ENCODE data around the gene TMEM52.

The TMEM52 gene

GRCh38 chr1:1898246-1898933 lies 20.7 kb downstream of the TMEM52 start:
- TF ChIP-seq POLR2A (IDR thresholded peaks at IDR 0.05; ENCODE audit: low read depth, low read length), result no peak
- TF ChIP-seq POLR2AphosphoS5 (IDR thresholded peaks at IDR 0.05; ENCODE audit: low read depth, low read length), result no peak
- DNase-seq (ENCODE audit: insufficient read length) (no peak), FAIRE-seq (no peak)

- DNase-seq (ENCODE audit: insufficient read length), result no peak
- no peak for FAIRE-seq
- TF ChIP-seq TAF1 (IDR thresholded peaks at IDR 0.05; ENCODE audit: borderline replicate concordance, low read depth, low read length) (no peak), POLR2AphosphoS5 (IDR thresholded peaks at IDR 0.05; ENCODE audit: low read depth, low read length) (no peak), POLR2A (IDR thresholded peaks at IDR 0.05; ENCODE audit: low read depth, low read length) (no peak)
These were observed 23.4 kb downstream of the TMEM52 start for GRCh38 chr1:1895456-1896336.

- no peak for TF ChIP-seq TAF1 (IDR thresholded peaks at IDR 0.05; ENCODE audit: borderline replicate concordance, low read depth, low read length)
- TF ChIP-seq POLR2AphosphoS5 (IDR thresholded peaks at IDR 0.05; ENCODE audit: low read depth, low read length), result no peak
- no peak for TF ChIP-seq POLR2A (IDR thresholded peaks at IDR 0.05; ENCODE audit: low read depth, low read length)
- DNase-seq (ENCODE audit: insufficient read length) (no peak), FAIRE-seq (no peak)
These were observed 24.0 kb downstream of the TMEM52 start for GRCh38 chr1:1895060-1895418.

DNA sequence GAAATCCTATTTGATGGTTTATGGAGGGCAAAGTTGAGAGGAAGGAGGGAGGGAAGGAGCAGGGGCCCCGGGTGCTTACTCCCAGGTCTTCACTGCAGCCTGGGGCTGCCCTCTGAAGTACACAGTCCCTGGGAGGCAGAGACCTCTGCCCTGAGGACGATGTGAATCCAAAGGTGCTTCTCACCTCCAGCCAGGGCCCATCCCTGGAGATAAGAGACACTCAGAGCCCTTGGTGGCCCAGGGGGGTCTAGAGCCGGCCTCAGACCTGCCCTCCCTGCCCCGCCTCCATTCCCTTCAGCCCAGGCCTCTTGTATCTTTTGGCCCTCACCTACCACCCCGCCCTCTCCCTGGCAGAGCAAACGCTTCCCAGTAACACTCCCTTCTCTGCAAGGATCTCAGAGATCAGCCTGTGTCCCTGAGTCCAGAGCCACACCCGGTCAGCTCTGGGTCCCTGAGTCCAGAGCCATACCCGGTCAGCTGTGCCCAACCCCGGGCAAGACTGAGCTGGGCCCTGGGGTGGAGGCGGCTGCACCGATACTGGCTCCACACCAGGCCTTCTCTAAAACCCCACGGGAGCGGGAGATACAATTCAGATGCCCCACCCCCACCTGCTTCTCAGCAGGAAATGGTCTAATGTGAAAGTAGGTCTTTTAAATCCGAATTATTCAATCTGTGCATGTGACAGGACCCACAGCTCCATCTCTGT lies 24.6 kb downstream of the TMEM52 start:
- no peak for TF ChIP-seq POLR2A (IDR thresholded peaks at IDR 0.05; ENCODE audit: low read depth, low read length)
- TF ChIP-seq TAF1 (IDR thresholded peaks at IDR 0.05; ENCODE audit: borderline replicate concordance, low read depth, low read length), result no peak
- no peak for TF ChIP-seq POLR2AphosphoS5 (IDR thresholded peaks at IDR 0.05; ENCODE audit: low read depth, low read length)
- no peak for FAIRE-seq
- DNase-seq (ENCODE audit: insufficient read length), result no peak

DNA sequence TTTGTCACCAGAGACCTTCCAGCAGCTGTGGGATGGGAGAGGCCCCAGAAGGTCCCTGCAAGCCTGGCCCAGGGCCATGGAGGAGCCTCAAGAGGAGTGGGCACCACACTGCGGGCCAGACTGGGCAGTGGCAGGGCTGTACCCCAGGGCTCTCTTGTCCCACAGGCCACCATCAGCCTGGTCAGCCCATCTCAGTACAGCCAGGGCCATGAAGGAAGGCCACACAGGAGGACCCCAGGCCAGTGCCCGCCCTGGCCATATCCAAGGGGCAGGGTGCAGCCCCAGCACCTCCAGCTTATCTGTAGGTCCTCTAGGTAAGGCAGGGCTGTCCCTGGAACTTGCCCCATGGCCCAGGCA lies 25.1 kb downstream of the TMEM52 start:
- TF ChIP-seq POLR2A (IDR thresholded peaks at IDR 0.05; ENCODE audit: low read depth, low read length), result no peak
- no peak for TF ChIP-seq POLR2AphosphoS5 (IDR thresholded peaks at IDR 0.05; ENCODE audit: low read depth, low read length)
- TF ChIP-seq TAF1 (IDR thresholded peaks at IDR 0.05; ENCODE audit: borderline replicate concordance, low read depth, low read length), result no peak
- DNase-seq (ENCODE audit: insufficient read length) (no peak), FAIRE-seq (no peak)

DNA sequence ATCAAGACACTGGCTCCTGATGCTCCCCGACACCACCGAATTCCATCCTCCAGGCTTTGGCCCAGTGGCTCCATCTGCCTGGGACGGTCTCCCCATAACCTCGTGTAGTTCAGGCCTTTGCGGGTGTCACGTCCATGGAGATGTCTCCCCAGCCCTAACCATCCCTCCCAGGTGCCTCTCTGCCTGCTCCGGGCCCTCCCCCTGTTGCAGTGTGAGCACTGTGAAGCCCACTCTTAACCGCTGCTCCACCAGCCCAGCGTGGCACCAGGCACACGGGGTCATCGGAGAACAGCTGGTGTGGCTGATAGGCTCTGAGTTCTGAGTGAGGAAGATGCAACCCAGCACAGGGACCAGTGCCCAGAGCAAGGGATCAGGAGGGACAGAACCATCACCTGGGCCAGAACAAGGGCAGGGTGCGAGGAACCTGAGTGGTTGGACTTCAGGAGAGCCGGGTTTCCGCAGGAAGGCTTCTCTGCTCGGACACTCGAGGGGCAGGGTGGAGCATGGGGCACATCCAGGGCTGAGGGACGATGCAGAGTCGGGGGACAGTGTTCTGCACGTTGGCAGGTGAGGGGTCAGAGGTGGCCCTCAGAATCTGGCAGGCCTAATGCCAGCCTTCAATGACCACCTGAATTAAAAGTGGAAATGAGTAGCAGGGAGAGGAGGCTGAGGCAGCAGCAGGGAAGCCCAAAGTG lies 25.6 kb downstream of the TMEM52 start:
- TF ChIP-seq POLR2AphosphoS5 (IDR thresholded peaks at IDR 0.05; ENCODE audit: low read depth, low read length), result no peak
- no peak for TF ChIP-seq TAF1 (IDR thresholded peaks at IDR 0.05; ENCODE audit: borderline replicate concordance, low read depth, low read length)
- no peak for TF ChIP-seq POLR2A (IDR thresholded peaks at IDR 0.05; ENCODE audit: low read depth, low read length)
- DNase-seq (ENCODE audit: insufficient read length), result no peak
- no peak for FAIRE-seq

DNA sequence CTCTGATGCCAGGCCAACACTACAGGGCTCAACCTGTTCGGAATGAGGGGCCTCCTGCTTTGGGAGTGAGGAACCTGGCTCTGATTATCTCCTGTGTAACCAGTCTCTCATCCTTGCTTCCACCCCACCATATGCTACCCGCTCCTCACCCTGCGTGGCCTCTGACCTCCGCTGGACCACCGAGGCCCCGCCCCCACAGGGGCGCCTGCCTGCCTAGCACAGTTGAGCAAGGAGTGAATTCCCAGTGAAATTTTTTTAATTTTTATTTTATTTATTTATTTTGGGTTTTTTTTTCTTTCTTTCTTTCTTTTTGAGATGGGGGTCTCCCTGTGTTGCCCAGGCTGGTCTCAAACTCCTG lies 26.3 kb downstream of the TMEM52 start:
- TF ChIP-seq TAF1 (IDR thresholded peaks at IDR 0.05; ENCODE audit: borderline replicate concordance, low read depth, low read length), result no peak
- TF ChIP-seq POLR2A (IDR thresholded peaks at IDR 0.05; ENCODE audit: low read depth, low read length), result no peak
- TF ChIP-seq POLR2AphosphoS5 (IDR thresholded peaks at IDR 0.05; ENCODE audit: low read depth, low read length), result no peak
- DNase-seq (ENCODE audit: insufficient read length) (no peak), FAIRE-seq (no peak)

- TF ChIP-seq POLR2AphosphoS5 (IDR thresholded peaks at IDR 0.05; ENCODE audit: low read depth, low read length) (no peak), TAF1 (IDR thresholded peaks at IDR 0.05; ENCODE audit: borderline replicate concordance, low read depth, low read length) (no peak), POLR2A (IDR thresholded peaks at IDR 0.05; ENCODE audit: low read depth, low read length) (no peak)
- no peak for DNase-seq (ENCODE audit: insufficient read length)
- FAIRE-seq, result no peak
These were observed 26.9 kb downstream of the TMEM52 start for GRCh38 chr1:1892079-1892762.

- DNase-seq (ENCODE audit: insufficient read length) (peak; percentile 91), FAIRE-seq (peak; percentile 83)
- no peak for TF ChIP-seq POLR2AphosphoS5 (IDR thresholded peaks at IDR 0.05; ENCODE audit: low read depth, low read length)
- no peak for TF ChIP-seq POLR2A (IDR thresholded peaks at IDR 0.05; ENCODE audit: low read depth, low read length)
- TF ChIP-seq TAF1 (IDR thresholded peaks at IDR 0.05; ENCODE audit: borderline replicate concordance, low read depth, low read length), result no peak
These were observed 27.6 kb downstream of the TMEM52 start for GRCh38 chr1:1891349-1892078.

All from GM12892 (cell line).